ENCODE data around the gene ZKSCAN2.
A peak's percentile ranks its signal among the peaks of the same experiment; 100 is the strongest.

Gene ZKSCAN2

DNA sequence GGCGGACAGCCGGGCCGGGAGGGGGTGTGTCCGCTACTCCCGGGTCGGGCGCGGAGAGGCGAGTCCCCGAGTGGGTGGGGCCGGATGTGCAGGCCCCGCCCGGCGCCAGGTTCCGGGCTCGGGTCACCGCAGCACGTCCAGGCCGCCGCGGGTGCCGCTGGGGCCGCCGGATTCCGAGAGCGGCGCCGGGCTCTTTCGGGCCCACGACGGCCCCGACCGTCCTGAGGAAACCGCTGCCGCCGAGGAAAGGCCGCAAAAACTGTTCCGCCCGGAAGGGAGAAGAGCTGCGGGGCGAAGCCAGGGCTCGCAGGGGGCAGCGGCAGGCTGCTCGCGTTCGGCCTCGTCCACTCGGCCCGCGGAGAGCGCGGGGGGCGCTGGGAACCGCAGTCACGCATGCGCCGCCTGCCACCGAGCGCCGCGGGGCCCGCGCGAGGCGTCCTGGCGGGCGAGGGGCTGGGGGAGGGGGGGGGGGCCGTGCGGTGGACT, at the start of gene ZKSCAN2:
Gene ZKSCAN2, minus strand, starts transcription at position 376 of the 486 bp plus-strand sequence. CDS start 718 bp downstream, outside the sequence.
- H3K4me1 Mint-ChIP-seq (ENCODE audit: low read depth) = peaks cover 62% of the 10 kb centered on the region
- H3K9me3 Mint-ChIP-seq (ENCODE audit: low read depth) = no peaks in the 10 kb centered on the region
- H3K27ac Mint-ChIP-seq = peak within 1 kb of the TSS; percentile 94
- no peaks in the 10 kb centered on the region for H3K27me3 Mint-ChIP-seq
- H3K4me3 Mint-ChIP-seq = peak within 1 kb of the TSS; percentile 97
- H3K36me3 Mint-ChIP-seq = peaks cover 12% of the 10 kb centered on the region

DNA sequence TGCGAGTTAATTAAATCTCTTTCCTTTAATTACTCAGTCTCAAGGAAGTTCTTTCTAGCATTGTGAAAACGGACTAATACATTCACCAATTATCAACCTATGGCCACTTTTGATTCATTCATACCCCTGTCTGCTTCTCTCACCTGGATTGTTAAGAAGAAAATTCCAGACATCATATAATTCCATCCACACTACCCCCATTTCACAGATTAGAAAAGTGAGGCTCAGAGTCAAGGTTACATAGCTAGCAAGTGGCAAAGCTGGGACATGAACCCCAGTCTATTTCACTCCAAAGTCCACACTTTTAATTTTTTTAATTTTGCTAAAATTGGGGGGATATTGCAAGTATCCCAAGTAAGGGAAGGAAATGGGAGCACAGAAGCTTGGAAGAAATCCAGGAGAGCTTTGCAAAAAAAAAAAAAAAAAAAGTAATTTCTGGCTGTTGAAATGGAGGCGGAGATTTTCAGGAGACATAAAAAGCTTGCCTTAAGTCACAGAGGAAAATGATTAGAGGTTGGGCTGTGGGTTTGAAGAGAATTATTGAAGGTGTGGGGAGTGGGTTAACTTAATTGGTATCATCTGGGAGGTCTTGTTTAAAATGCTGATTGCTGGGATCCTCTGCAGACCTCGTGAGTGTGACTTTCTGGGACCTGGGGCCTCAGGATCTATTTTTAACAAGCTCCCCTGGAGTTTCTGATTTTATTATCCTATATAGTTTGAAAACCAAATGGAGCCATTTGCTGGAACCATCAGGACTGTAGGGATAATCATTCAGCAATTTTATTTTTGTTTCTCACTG, 42.3 kb upstream of the ZKSCAN2 start:
- H3K27me3 Mint-ChIP-seq = peaks cover 3% of the 10 kb centered on the region
- peaks cover 9% of the 10 kb centered on the region for H3K4me1 Mint-ChIP-seq (ENCODE audit: low read depth)

DNA sequence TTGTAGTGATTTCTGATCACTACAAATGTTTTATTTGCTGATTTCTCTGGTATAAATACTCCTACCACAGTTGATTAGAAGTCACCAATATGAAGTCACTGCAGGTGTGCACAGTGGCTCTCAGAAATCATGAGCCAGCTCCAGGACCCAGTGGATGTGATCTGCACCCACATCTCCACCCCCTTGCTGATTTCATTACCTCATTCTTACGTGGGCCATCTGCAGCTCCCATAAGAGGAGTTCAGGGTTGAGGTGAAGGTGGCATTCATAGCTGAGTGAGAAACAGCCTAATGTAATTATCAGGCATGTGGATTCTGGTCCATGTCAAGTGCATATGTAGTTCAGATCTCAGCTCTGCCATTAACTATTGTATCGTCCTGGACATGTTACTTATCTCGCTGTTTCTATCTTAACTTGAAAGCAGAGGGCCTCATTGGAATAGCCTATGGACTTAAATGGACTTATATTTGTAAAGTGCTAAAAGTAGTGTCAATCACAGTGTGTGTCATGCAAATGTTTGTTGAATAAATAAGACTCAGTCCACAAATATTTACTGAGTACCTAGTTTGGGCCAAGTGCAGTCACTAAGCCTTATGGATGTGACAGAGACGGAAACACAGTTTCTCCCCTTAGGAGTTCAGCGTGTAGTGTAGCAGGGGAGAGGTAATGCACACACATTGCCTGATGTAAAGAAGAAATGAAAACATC, 40.7 kb upstream of the ZKSCAN2 start:
- Mint-ChIP-seq H3K4me3 (no peak overlapping the region), H3K9me3 (ENCODE audit: low read depth) (no peaks in the 10 kb centered on the region), H3K27me3 (peaks cover 3% of the 10 kb centered on the region), H3K4me1 (ENCODE audit: low read depth) (peaks cover 9% of the 10 kb centered on the region), H3K27ac (no peak overlapping the region), H3K36me3 (peaks cover 6% of the 10 kb centered on the region)

More for the DNA sequence above, 42.3 kb upstream of the ZKSCAN2 start:
- H3K27ac Mint-ChIP-seq = no peak overlapping the region
- no peaks in the 10 kb centered on the region for H3K9me3 Mint-ChIP-seq (ENCODE audit: low read depth)
- no peak overlapping the region for H3K4me3 Mint-ChIP-seq
- peaks cover 2% of the 10 kb centered on the region for H3K36me3 Mint-ChIP-seq

- no peaks in the 10 kb centered on the region for H3K27me3 Mint-ChIP-seq
- H3K4me1 Mint-ChIP-seq (ENCODE audit: low read depth) = peaks cover 9% of the 10 kb centered on the region
- no peaks in the 10 kb centered on the region for H3K9me3 Mint-ChIP-seq (ENCODE audit: low read depth)
- H3K27ac Mint-ChIP-seq = no peak overlapping the region
- no peak overlapping the region for H3K4me3 Mint-ChIP-seq
- H3K36me3 Mint-ChIP-seq = peaks cover 9% of the 10 kb centered on the region
Measured at GRCh38 chr16:25297151-25297787, 39.6 kb upstream of the ZKSCAN2 start.

DNA sequence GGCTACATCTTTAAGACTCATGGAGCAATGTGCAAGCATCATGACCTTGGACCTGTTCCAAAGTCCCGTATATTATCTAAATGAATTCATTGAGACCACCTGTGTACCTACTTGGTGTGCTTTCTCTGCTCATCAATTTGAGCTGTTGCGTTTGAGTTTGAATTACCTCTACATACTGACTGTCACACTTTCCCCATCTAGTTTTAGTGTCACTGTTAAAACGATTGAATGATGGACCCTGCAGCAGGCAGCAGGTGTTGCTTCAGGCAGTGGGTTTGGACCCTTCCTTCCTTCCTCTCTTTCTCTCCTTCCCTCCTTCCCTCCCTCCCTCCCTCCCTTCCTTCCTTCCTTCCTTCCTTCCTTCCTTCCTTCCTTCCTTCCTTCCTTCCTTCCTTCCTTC, 33.9 kb upstream of the ZKSCAN2 start:
- Mint-ChIP-seq H3K4me1 (ENCODE audit: low read depth) (no peaks in the 10 kb centered on the region), H3K36me3 (peaks cover 10% of the 10 kb centered on the region), H3K27ac (no peak overlapping the region)

GRCh38 chr16:25289466-25289865, 31.8 kb upstream of the ZKSCAN2 start:
- Mint-ChIP-seq H3K36me3 (peaks cover 10% of the 10 kb centered on the region), H3K4me3 (no peak overlapping the region), H3K27me3 (no peaks in the 10 kb centered on the region), H3K27ac (no peak overlapping the region), H3K4me1 (ENCODE audit: low read depth) (no peaks in the 10 kb centered on the region), H3K9me3 (ENCODE audit: low read depth) (peaks cover 6% of the 10 kb centered on the region)

More for the DNA sequence above, 33.9 kb upstream of the ZKSCAN2 start:
- H3K9me3 Mint-ChIP-seq (ENCODE audit: low read depth) = no peaks in the 10 kb centered on the region
- no peaks in the 10 kb centered on the region for H3K27me3 Mint-ChIP-seq
- no peak overlapping the region for H3K4me3 Mint-ChIP-seq

- H3K27me3 Mint-ChIP-seq = peaks cover 1% of the 10 kb centered on the region
- H3K4me1 Mint-ChIP-seq (ENCODE audit: low read depth) = no peaks in the 10 kb centered on the region
- no peaks in the 10 kb centered on the region for H3K9me3 Mint-ChIP-seq (ENCODE audit: low read depth)
- no peaks in the 10 kb centered on the region for H3K36me3 Mint-ChIP-seq
- no peak overlapping the region for H3K27ac Mint-ChIP-seq
- no peak overlapping the region for H3K4me3 Mint-ChIP-seq
Measured at GRCh38 chr16:25279491-25279890, 21.8 kb upstream of the ZKSCAN2 start.

DNA sequence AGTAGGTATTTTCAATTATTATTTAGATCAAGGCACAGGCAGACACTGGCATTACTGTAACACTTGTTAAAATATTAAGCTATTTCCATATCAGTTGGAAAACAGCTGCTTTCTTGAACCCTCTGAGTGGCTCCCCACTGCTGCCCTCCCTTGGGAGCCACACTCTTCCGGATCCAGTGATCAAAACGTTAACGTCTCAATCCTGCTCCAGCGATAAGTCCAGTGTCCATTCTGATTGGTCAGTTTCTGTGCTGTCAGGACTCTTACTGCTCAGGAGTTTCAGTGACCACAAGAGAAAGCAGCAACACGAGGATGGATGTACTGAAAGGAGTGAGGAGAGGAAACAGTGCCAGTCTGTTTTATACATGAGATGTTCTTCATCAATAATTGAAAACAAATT, 13.8 kb upstream of the ZKSCAN2 start:
- H3K4me1 Mint-ChIP-seq (ENCODE audit: low read depth) = peaks cover 7% of the 10 kb centered on the region
- H3K9me3 Mint-ChIP-seq (ENCODE audit: low read depth) = no peaks in the 10 kb centered on the region
- no peaks in the 10 kb centered on the region for H3K27me3 Mint-ChIP-seq
- H3K36me3 Mint-ChIP-seq = peaks cover 4% of the 10 kb centered on the region
- H3K27ac Mint-ChIP-seq = no peak overlapping the region
- no peak overlapping the region for H3K4me3 Mint-ChIP-seq

DNA sequence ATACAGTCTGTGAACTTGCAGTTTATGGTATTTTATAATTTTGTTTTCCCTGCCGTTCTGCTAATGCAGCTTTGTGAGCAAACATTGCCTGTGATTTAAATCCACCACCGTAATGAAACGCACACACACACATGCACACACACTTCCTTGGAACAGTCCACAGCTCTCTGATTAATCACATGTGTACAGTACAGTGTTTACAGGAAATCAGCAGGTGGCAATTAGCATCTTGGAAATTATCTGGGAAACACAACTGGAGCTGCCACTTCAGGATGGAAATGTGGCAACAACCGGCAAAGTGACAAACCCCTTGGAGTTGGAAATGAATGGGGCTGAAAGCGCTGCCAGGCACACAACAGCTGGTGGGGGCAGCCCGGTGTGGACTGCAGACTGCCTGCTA, 12.9 kb upstream of the ZKSCAN2 start:
- H3K9me3 Mint-ChIP-seq (ENCODE audit: low read depth) = no peaks in the 10 kb centered on the region
- no peak overlapping the region for H3K4me3 Mint-ChIP-seq
- no peak overlapping the region for H3K27ac Mint-ChIP-seq
- peaks cover 8% of the 10 kb centered on the region for H3K4me1 Mint-ChIP-seq (ENCODE audit: low read depth)
- no peaks in the 10 kb centered on the region for H3K27me3 Mint-ChIP-seq
- H3K36me3 Mint-ChIP-seq = peaks cover 4% of the 10 kb centered on the region

- Mint-ChIP-seq H3K36me3 (peaks cover 4% of the 10 kb centered on the region), H3K27me3 (no peaks in the 10 kb centered on the region), H3K4me3 (no peak overlapping the region), H3K4me1 (ENCODE audit: low read depth) (peaks cover 9% of the 10 kb centered on the region), H3K9me3 (ENCODE audit: low read depth) (no peaks in the 10 kb centered on the region), H3K27ac (no peak overlapping the region)
Measured at GRCh38 chr16:25269879-25270278, 12.2 kb upstream of the ZKSCAN2 start.

DNA sequence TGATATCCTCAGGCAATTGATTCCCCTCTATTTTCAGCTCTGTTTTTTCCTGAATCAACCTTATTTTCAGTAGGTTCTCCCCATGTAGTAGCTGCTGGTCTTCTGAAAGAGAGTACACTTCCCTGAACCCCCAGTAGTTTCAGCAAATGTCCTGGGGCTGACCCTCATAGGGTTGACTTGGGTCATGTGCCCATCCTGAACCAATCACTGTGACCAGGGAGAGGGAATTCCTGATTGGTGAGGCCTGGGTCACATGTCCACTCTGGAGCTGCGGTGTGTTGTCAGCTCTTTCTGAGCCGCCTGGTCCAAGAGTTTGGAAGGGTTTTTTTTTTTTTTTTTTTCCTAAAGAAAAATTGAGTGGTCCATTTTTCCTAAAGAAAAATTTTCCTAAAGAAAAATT, 8.3 kb upstream of the ZKSCAN2 start:
- peaks cover 33% of the 10 kb centered on the region for H3K4me1 Mint-ChIP-seq (ENCODE audit: low read depth)
- H3K27me3 Mint-ChIP-seq = no peaks in the 10 kb centered on the region
- no peak overlapping the region for H3K4me3 Mint-ChIP-seq
- peaks cover 11% of the 10 kb centered on the region for H3K36me3 Mint-ChIP-seq
- H3K9me3 Mint-ChIP-seq (ENCODE audit: low read depth) = no peaks in the 10 kb centered on the region
- no peak overlapping the region for H3K27ac Mint-ChIP-seq

- Mint-ChIP-seq H3K4me1 (ENCODE audit: low read depth) (peaks cover 44% of the 10 kb centered on the region), H3K9me3 (ENCODE audit: low read depth) (no peaks in the 10 kb centered on the region), H3K4me3 (no peak overlapping the region), H3K27ac (no peak overlapping the region), H3K27me3 (no peaks in the 10 kb centered on the region), H3K36me3 (peaks cover 14% of the 10 kb centered on the region)
Measured at GRCh38 chr16:25264597-25264996, 7.0 kb upstream of the ZKSCAN2 start.

DNA sequence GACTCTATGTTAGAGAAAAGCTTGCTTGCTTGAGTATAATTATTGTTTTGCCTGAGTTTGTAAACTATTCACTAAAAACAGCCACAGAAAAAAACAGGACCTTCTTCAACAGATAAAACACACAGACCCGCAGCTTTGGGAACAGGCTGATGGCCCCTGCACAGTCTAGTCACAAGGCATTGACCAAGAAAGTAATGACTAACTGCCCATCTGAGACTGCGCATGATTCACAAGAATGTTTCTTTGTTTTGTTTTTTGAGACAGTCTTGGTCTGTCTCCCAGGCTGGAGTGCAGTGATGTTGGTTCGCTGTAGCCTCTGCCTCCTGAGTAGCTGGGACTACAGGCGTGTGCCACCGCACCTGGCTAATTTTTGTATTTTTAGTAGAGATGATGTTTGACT, 2.8 kb upstream of the ZKSCAN2 start:
- peak overlapping the region; percentile 97 for H3K4me3 Mint-ChIP-seq
- H3K4me1 Mint-ChIP-seq (ENCODE audit: low read depth) = peaks cover 67% of the 10 kb centered on the region
- H3K27ac Mint-ChIP-seq = no peak overlapping the region
- no peaks in the 10 kb centered on the region for H3K27me3 Mint-ChIP-seq
- peaks cover 15% of the 10 kb centered on the region for H3K36me3 Mint-ChIP-seq
- H3K9me3 Mint-ChIP-seq (ENCODE audit: low read depth) = no peaks in the 10 kb centered on the region

- no peaks in the 10 kb centered on the region for H3K9me3 Mint-ChIP-seq (ENCODE audit: low read depth)
- H3K27me3 Mint-ChIP-seq = no peaks in the 10 kb centered on the region
- peak overlapping the region; percentile 97 for H3K4me3 Mint-ChIP-seq
- peaks cover 60% of the 10 kb centered on the region for H3K4me1 Mint-ChIP-seq (ENCODE audit: low read depth)
- peaks cover 10% of the 10 kb centered on the region for H3K36me3 Mint-ChIP-seq
- H3K27ac Mint-ChIP-seq = peak overlapping the region; percentile 94
Measured at GRCh38 chr16:25258861-25259179, 1.2 kb upstream of the ZKSCAN2 start.
